NB4 (cell line): Measurements from ENCODE around the gene PSMD2.

ENCODE experiments used
- DNase-seq: peaks from one replicate; pipeline ENCODE4 v3.0.0; 2010; ENCODE audit warnings: low read depth
- H3K4me3 ChIP-seq: one replicate; pipeline ENCODE4 v1.5.1; 2011; ENCODE audit warnings: mild to moderate bottlenecking, low read depth, low read length, moderate library complexity
- MYC ChIP-seq: IDR thresholded peaks from 2 replicates; pipeline ENCODE4 v1.6.1; 2011; ENCODE audit warnings: low read depth, low read length
- POLR2A ChIP-seq: IDR thresholded peaks from 2 replicates; pipeline ENCODE4 v1.6.1; 2011; ENCODE audit warnings: mild to moderate bottlenecking; ENCODE audit not compliant: insufficient read length; ENCODE audit errors: extremely low read depth
- TF ChIP-seq, protein P1 (sequence below): IDR thresholded peaks from one replicate; pipeline ENCODE4 v1.5.1; 2012; ENCODE audit warnings: low read depth, low read length
- TF ChIP-seq, protein P2 (sequence below): IDR thresholded peaks from 2 replicates; pipeline ENCODE4 v1.6.1; 2011; ENCODE audit warnings: low read depth, low read length

Gene PSMD2

DNA sequence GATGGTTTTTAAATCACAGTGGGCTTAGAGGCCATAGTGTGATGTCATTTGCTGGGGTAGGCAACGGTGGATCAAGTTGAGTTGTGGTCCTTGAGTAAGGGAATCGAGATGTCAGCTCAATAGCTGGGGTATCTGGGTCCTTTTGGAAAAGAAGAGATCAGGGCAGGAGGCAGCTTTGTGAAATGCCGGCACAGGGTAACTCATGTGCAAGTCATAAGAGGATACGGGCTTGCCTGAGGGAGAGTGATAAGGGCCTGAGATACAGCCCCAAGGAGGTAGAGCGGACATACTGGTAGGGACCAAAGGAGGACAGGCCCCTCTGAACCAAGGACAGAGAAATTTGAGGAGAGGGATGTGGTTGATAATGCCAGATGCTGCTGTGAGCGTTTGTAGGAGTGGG, 34.1 kb downstream of the PSMD2 start:
- H3K4me3 ChIP-seq = no peak overlapping the region
- no peak for DNase-seq
- TF ChIP-seq MYC (no peak), POLR2A (no peak)
- TF ChIP-seq, protein P1, sequence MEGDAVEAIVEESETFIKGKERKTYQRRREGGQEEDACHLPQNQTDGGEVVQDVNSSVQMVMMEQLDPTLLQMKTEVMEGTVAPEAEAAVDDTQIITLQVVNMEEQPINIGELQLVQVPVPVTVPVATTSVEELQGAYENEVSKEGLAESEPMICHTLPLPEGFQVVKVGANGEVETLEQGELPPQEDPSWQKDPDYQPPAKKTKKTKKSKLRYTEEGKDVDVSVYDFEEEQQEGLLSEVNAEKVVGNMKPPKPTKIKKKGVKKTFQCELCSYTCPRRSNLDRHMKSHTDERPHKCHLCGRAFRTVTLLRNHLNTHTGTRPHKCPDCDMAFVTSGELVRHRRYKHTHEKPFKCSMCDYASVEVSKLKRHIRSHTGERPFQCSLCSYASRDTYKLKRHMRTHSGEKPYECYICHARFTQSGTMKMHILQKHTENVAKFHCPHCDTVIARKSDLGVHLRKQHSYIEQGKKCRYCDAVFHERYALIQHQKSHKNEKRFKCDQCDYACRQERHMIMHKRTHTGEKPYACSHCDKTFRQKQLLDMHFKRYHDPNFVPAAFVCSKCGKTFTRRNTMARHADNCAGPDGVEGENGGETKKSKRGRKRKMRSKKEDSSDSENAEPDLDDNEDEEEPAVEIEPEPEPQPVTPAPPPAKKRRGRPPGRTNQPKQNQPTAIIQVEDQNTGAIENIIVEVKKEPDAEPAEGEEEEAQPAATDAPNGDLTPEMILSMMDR = no peak
- TF ChIP-seq, protein P2, sequence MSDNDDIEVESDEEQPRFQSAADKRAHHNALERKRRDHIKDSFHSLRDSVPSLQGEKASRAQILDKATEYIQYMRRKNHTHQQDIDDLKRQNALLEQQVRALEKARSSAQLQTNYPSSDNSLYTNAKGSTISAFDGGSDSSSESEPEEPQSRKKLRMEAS = no peak

DNA sequence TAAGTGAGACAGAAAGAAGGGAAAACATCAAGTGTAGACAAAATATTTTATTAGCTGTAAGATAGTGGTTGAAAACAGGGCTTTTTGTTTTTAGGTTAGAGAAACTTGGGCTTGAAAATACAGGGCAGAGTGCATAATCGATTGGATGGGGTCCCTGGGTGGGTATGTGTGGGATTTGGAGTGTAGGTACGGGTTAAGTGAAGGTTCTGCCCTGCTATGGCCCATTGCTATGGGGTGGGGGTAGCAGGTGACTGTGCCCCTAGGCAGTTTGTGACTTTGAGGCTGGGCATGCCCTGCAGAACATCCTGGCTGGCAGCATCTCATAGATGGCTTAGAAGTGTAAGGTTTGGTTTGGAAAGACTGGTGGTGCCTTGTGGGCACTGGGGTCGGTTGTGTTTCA, 34.7 kb downstream of the PSMD2 start:
- no peak for DNase-seq
- TF ChIP-seq, protein P2 = no peak
- TF ChIP-seq POLR2A (no peak), MYC (no peak)
- TF ChIP-seq, protein P1 = no peak
- H3K4me3 ChIP-seq = no peak overlapping the region

DNA sequence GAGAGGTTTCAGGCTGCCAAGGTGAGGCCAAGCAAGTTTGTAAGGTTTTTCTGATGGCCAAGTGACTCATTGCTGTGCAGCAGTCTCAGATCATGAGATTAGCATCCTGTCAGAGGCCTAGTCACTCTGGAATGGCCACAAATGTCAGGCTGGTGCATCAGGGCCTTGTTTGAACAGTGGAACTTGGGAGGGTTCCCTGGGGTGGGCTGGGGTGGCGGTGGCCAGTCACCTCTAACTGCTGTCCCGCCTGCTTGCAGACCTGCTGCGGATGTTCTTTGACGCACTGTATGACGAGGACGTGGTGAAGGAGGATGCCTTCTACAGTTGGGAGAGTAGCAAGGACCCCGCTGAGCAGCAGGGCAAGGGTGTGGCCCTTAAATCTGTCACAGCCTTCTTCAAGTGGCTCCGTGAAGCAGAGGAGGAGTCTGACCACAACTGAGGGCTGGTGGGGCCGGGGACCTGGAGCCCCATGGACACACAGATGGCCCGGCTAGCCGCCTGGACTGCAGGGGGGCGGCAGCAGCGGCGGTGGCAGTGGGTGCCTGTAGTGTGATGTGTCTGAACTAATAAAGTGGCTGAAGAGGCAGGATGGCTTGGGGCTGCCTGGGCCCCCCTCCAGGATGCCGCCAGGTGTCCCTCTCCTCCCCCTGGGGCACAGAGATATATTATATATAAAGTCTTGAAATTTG, 35.6 kb downstream of the PSMD2 start:
- H3K4me3 ChIP-seq = no peak overlapping the region
- TF ChIP-seq MYC (no peak), POLR2A (no peak)
- TF ChIP-seq, protein P1 = no peak
- TF ChIP-seq, protein P2 = no peak
- DNase-seq = no peak

DNA sequence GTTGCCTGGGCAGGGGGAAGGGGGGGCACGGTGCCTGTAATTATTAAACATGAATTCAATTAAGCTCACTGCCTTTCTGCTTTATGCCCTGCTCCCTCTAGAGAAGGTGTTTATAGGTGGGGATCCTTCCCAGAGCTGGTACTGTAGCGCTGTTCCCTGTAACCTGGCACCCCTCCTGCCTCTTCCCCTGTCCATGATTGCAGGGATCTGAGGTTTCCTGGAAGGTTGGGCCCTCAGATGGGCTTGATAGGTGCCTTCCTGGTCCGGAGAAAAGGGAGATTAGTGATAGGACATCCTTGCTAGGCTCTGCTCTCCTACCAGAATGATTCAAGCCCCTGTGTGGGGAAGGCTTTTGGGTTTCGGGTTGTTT, 36.2 kb downstream of the PSMD2 start:
- no peak for TF ChIP-seq MYC
- TF ChIP-seq POLR2A = no peak
- TF ChIP-seq, protein P2 = no peak
- TF ChIP-seq, protein P1 = no peak
- DNase-seq = no peak
- H3K4me3 ChIP-seq = no peak overlapping the region

DNA sequence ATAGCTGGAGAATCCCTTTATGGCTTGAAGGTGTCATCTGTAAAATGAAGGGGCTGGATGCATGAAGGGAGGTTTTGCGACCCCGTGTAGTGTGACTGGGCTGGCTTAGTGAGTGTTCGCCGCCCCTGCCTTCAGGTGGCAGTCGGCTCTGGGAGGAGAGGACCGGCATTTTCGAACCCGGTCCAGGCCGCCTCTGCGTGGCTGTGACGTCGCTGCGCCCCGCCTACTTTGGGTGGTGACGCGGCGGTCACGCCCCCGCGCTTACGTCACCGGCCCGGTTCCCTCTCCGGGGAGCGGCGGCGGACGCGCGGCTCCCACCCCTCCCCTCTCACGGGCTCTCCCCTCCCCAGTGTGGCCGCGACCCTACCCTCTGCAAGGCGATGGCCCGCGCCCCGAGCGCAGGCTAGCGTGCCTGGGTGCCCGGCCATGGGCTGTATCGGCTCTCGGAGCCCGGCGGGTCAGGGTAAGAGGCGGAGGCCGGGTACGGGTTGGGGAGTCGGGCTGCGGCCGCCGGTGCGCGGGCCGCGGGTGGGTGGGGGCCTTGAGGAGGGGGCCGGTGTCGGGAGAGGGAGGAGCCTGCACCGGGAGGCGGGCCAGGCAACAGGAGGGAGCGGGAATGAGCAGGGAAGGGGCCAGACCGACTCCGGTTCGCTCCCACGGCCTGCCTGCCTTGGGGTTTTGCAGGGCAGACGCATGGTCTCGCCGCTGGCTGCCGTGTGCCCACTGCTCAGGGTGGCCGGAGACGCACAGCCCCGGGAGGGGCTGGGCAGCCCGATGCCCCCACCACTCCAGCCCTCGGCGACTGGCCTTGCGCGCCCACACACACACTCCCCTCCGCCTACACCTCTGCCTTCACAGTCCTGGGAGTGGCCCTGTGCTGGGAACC, 36.9 kb downstream of the PSMD2 start:
- no peak overlapping the region for H3K4me3 ChIP-seq
- TF ChIP-seq, protein P2 = no peak
- peak; percentile 33 for TF ChIP-seq POLR2A
- peak; percentile 34 for DNase-seq
